Glutamatergic neuron (in vitro differentiated cells): ENCODE measurements around the gene IFITM10. TPM values are rescaled to one million over a fixed set of nuclear protein-coding genes. Genes with fewer than 3 reads are reported as not detected.

ENCODE experiments used
- DNase-seq: peaks from one replicate; pipeline ENCODE4 v3.0.0; 2022
- H3K27ac Mint-ChIP-seq: one replicate; pipeline ENCODE4 v1.8.0; 2020; ENCODE audit warnings: mild to moderate bottlenecking, mixed read lengths, inconsistent platforms; ENCODE audit not compliant: unreplicated experiment
- H3K27me3 Mint-ChIP-seq: one replicate; pipeline ENCODE4 v1.8.0; 2020; ENCODE audit warnings: mild to moderate bottlenecking, moderate library complexity, mixed read lengths, inconsistent platforms; ENCODE audit not compliant: unreplicated experiment
- H3K36me3 Mint-ChIP-seq: one replicate; pipeline ENCODE4 v1.8.0; 2020; ENCODE audit warnings: mild to moderate bottlenecking, mixed read lengths, inconsistent platforms; ENCODE audit not compliant: unreplicated experiment
- H3K4me1 Mint-ChIP-seq: one replicate; pipeline ENCODE4 v1.8.0; 2020; ENCODE audit warnings: mild to moderate bottlenecking, low read depth, mixed read lengths, inconsistent platforms; ENCODE audit not compliant: unreplicated experiment
- H3K4me3 Mint-ChIP-seq: one replicate; pipeline ENCODE4 v1.8.0; 2020; ENCODE audit warnings: mild to moderate bottlenecking, mixed read lengths, inconsistent platforms; ENCODE audit not compliant: unreplicated experiment
- H3K9me3 Mint-ChIP-seq: one replicate; pipeline ENCODE4 v1.8.0; 2020; ENCODE audit warnings: mild to moderate bottlenecking, moderate library complexity, mixed read lengths, inconsistent platforms; ENCODE audit not compliant: unreplicated experiment
- CTCF ChIP-seq: fragments of 200-600 bp; sonication (generic); IDR thresholded peaks from one replicate; pipeline ENCODE4 v1.5.0; 2021; ENCODE audit not compliant: partially characterized antibody, unreplicated experiment
- total RNA-seq: library from RNA; stranded (reverse); fragmentation: NEBNext Ultra II Directional; extraction: Animal tissue kit (Norgen Biotek cat#: 25700); gene quantifications from one replicate; pipeline ENCODE4 v1.2.1, GENCODE V29; 2021; ENCODE audit not compliant: unreplicated experiment

IFITM10 gene
- total RNA-seq, 1 donor from 2014 or later, result 5.4 TPM

- Mint-ChIP-seq H3K27me3 (peaks cover 7% of the 10 kb centered on the region), H3K4me3 (no peak overlapping the region), H3K36me3 (peaks cover 11% of the 10 kb centered on the region), H3K27ac (no peak overlapping the region), H3K9me3 (peaks cover 12% of the 10 kb centered on the region), H3K4me1 (peaks cover under 1% of the 10 kb centered on the region)
- DNase-seq, result no peak
- TF ChIP-seq CTCF, result no peak
Measured at GRCh38 chr11:1702506-1702905, 47.9 kb downstream of the IFITM10 start.

GRCh38 chr11:1701091-1701807 is 49.1 kb downstream of the IFITM10 start:
- Mint-ChIP-seq H3K4me1 (no peaks in the 10 kb centered on the region), H3K27me3 (peaks cover 11% of the 10 kb centered on the region), H3K27ac (no peak overlapping the region), H3K9me3 (peaks cover 9% of the 10 kb centered on the region), H3K36me3 (peaks cover 13% of the 10 kb centered on the region), H3K4me3 (no peak overlapping the region)
- DNase-seq, result no peak
- TF ChIP-seq CTCF, result no peak

- H3K9me3 Mint-ChIP-seq, result peaks cover 7% of the 10 kb centered on the region
- TF ChIP-seq CTCF, result no peak
Measured at GRCh38 chr11:1699771-1700170, 50.6 kb downstream of the IFITM10 start.

GRCh38 chr11:1696608-1697570 is 53.5 kb downstream of the IFITM10 start, which contains the start of gene KRTAP5-6:
Gene KRTAP5-6, plus strand, starts transcription at chr11:1697195. Its CDS starts 51 bp downstream, at chr11:1697246.
- H3K4me1 Mint-ChIP-seq, result peaks cover 1% of the 10 kb centered on the region
- no peak within 1 kb of the TSS for H3K4me3 Mint-ChIP-seq
- peaks cover 3% of the 10 kb centered on the region for H3K9me3 Mint-ChIP-seq
- no peak within 1 kb of the TSS for H3K27ac Mint-ChIP-seq
- no peak for TF ChIP-seq CTCF
- peaks cover 16% of the 10 kb centered on the region for H3K36me3 Mint-ChIP-seq
- no peak for DNase-seq
- H3K27me3 Mint-ChIP-seq, result peaks cover 12% of the 10 kb centered on the region

More at GRCh38 chr11:1699771-1700170, 50.6 kb downstream of the IFITM10 start:
- DNase-seq, result no peak
- peaks cover 12% of the 10 kb centered on the region for H3K27me3 Mint-ChIP-seq
- H3K4me1 Mint-ChIP-seq, result no peaks in the 10 kb centered on the region
- H3K36me3 Mint-ChIP-seq, result peaks cover 20% of the 10 kb centered on the region
- no peak overlapping the region for H3K27ac Mint-ChIP-seq
- no peak overlapping the region for H3K4me3 Mint-ChIP-seq
